ENCODE data around the gene AFAP1.

- TF ChIP-seq CTCF (conservative IDR thresholded peaks at IDR 0.05; ENCODE audit: low read length) = no peak
- no peak for TF ChIP-seq EZH2phosphoT487 (IDR thresholded peaks at IDR 0.05; ENCODE audit: borderline replicate concordance, low read depth, low read length)
Observed at GRCh38 chr4:7710126-7710525, 229.5 kb downstream of the AFAP1 start.
